Hepatocyte (in vitro differentiated cells): ENCODE results near the gene ZMYM5. TPM values are rescaled to one million over a fixed set of nuclear protein-coding genes. Genes with fewer than 3 reads are reported as not detected.
A peak's percentile ranks its signal among the peaks of the same experiment; 100 is the strongest.
"Not testable (repeated sequence)": the region's sequence is repeated elsewhere in the genome, so short reads cannot be mapped to it uniquely, and the experiment has no call there.

ENCODE experiments used
- DNase-seq: peaks from one replicate; pipeline ENCODE4 v3.0.0-alpha.2; 2016; ENCODE audit warnings: low spot score
- H2AFZ ChIP-seq: fragments of 200-600 bp; sonication (generic); 2 replicates; pipeline ENCODE4 v1.6.0; 2016; ENCODE audit warnings: antibody characterized with exemption, mild to moderate bottlenecking
- H3K27ac ChIP-seq: fragments of 200-600 bp; sonication (generic); 2 replicates; pipeline ENCODE4 v1.5.1; 2016; ENCODE audit warnings: mild to moderate bottlenecking
- H3K27me3 ChIP-seq: fragments of 200-600 bp; sonication (generic); 2 replicates; pipeline ENCODE4 v1.6.1; 2016
- H3K36me3 ChIP-seq: fragments of 200-600 bp; sonication (generic); replicated peaks from 2 replicates; pipeline ENCODE4 v1.5.1; 2016; ENCODE audit warnings: low read depth; ENCODE audit not compliant: insufficient read depth
- H3K4me1 ChIP-seq: fragments of 200-600 bp; sonication (generic); 2 replicates; pipeline ENCODE4 v1.5.1; 2016; ENCODE audit warnings: mild to moderate bottlenecking, moderate library complexity; ENCODE audit not compliant: insufficient read depth
- H3K4me2 ChIP-seq: fragments of 200-600 bp; sonication (generic); 2 replicates; pipeline ENCODE4 v1.6.0; 2016
- H3K4me3 ChIP-seq: fragments of 200-600 bp; sonication (generic); 2 replicates; pipeline ENCODE4 v1.5.1; 2016; ENCODE audit warnings: mild to moderate bottlenecking
- H3K79me2 ChIP-seq: fragments of 200-600 bp; sonication (generic); 2 replicates; pipeline ENCODE4 v1.6.0; 2017; ENCODE audit warnings: mild to moderate bottlenecking
- H3K9me2 ChIP-seq: fragments of 200-600 bp; sonication (generic); replicated peaks from 2 replicates; pipeline ENCODE4 v1.6.0; 2017; ENCODE audit warnings: mild to moderate bottlenecking; ENCODE audit not compliant: insufficient read depth
- H3K9me3 ChIP-seq: fragments of 200-600 bp; sonication (generic); 2 replicates; pipeline ENCODE4 v1.5.1; 2016; ENCODE audit warnings: low read depth, mild to moderate bottlenecking
- H4K20me1 ChIP-seq: fragments of 200-600 bp; sonication (generic); 2 replicates; pipeline ENCODE4 v1.6.0; 2016; ENCODE audit warnings: mild to moderate bottlenecking; ENCODE audit not compliant: insufficient read depth, poor library complexity, severe bottlenecking
- CTCF ChIP-seq: fragments of 200-600 bp; sonication (generic); IDR thresholded peaks from 2 replicates; pipeline ENCODE4 v1.5.1; 2016; ENCODE audit warnings: antibody characterized with exemption, mild to moderate bottlenecking; ENCODE audit not compliant: poor library complexity
- EZH2 ChIP-seq: fragments of 200-600 bp; sonication (generic); IDR thresholded peaks from 2 replicates; pipeline ENCODE4 v1.6.1; 2016; ENCODE audit warnings: antibody characterized with exemption, mild to moderate bottlenecking, borderline replicate concordance
- EZH2phosphoT487 ChIP-seq: fragments of 200-600 bp; sonication (generic); IDR thresholded peaks from one replicate; pipeline ENCODE4 v1.6.1; 2018; ENCODE audit warnings: antibody characterized with exemption, mild to moderate bottlenecking, low read depth, moderate library complexity; ENCODE audit not compliant: unreplicated experiment, severe bottlenecking
- WGBS: methylation state at CpG from one replicate; pipeline ENCODE4 v1.1.6; 2016; ENCODE audit warnings: low lambda C conversion rate; ENCODE audit errors: missing lambda C conversion rate; 5-methylcytosine and 5-hydroxymethylcytosine counted together
- polyA plus RNA-seq: library from polyadenylated mRNA; unstranded; fragments of >200 nt; fragmentation: Nextera tagmentation; extraction: Ambion mirVana; gene quantifications from 2 replicates; pipeline ENCODE4 v1.2.1, GENCODE V29; 2016
- total RNA-seq: library from RNA; depleted of rRNA; stranded (reverse); fragments of >200 nt; gene quantifications from 2 replicates; pipeline ENCODE4 v1.2.3, GENCODE V29; 2014

The ZMYM5 gene
- total and polyA plus RNA-seq, 2 experiments from 2014 or later = 14.7 to 17.1 TPM

DNA sequence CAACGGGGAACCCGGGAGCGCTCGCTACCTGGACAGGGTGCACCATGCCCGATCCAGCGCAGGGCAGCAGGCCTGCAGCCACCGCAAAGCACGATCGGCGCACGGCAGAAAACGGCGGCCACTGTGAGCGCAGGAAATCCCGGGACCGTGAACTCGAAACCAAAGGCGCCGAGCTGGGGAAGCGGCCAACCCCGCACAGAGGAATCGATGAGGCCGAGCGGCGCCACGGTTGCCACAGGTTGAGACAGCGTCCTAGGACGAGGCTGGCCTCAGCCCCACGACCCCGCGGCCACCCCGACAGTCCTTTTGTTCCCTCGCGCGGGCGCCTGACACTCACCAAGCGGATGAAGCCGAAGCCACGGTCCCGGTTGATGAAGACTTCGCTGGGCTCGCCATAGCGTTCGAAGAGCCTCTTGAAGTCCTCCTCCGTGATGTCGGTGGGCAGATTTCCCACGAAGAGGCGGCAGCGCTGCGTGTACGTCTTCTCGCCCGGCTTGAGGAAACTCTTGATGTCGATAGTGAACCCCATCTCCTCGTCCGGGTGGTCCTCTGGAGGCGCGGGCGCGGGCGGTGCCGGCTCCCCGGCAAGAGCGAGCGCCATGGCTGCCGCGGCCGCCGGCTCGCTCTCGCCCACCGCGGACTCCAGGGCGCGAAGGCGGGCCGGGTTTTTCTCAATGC, 81.3 kb downstream of the ZMYM5 start:
- peaks cover 10% of the 10 kb centered on the region for H3K4me1 ChIP-seq
- 1% methylated on average over 77 of the region's 77 CpGs for WGBS
- no peaks in the 10 kb centered on the region for H3K36me3 ChIP-seq
- peak overlapping the region; percentile 94 for H3K27ac ChIP-seq
- no peaks in the 10 kb centered on the region for H3K9me2 ChIP-seq
- H2AFZ ChIP-seq = peak overlapping the region; percentile 22
- H3K9me3 ChIP-seq = no peaks in the 10 kb centered on the region
- TF ChIP-seq CTCF (peak; percentile 3), EZH2phosphoT487 (no peak), EZH2 (no peak)
- H3K4me2 ChIP-seq = peak overlapping the region; percentile 88
- H3K27me3 ChIP-seq = no peaks in the 10 kb centered on the region
- peaks cover 19% of the 10 kb centered on the region for H4K20me1 ChIP-seq
- peaks cover 28% of the 10 kb centered on the region for H3K79me2 ChIP-seq
- peak overlapping the region; percentile 54 for H3K4me3 ChIP-seq
- peak; percentile 66 for DNase-seq

DNA sequence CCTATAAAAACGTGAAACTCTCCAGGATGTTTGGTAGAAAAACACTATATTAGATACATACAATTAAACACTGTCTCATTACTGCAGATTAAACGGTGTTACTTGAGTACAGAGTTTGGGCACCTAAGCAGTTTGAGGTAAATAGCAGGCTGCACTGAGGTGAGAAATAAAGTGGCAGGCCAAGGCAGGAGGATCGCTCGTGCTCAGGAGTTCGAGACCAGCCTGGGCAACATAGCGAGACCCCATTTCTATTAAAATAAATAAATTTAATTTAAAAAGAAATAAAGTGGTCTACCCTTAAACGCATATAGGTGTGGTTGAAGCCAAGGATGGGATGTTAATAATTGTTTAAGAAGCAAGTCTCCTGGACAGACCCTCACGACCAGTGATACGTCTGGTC, 81.9 kb downstream of the ZMYM5 start:
- Histone ChIP-seq H3K79me2 (peaks cover 34% of the 10 kb centered on the region), H3K4me1 (peaks cover 10% of the 10 kb centered on the region), H3K4me2 (peak overlapping the region; percentile 88), H2AFZ (peak overlapping the region; percentile 22), H3K4me3 (peak overlapping the region; percentile 54), H3K9me2 (no peaks in the 10 kb centered on the region), H3K27me3 (no peaks in the 10 kb centered on the region), H3K27ac (peak overlapping the region; percentile 94), H3K36me3 (no peaks in the 10 kb centered on the region), H3K9me3 (no peaks in the 10 kb centered on the region), H4K20me1 (peaks cover 22% of the 10 kb centered on the region)
- no peak for DNase-seq
- no peak for TF ChIP-seq EZH2phosphoT487
- no peak for TF ChIP-seq CTCF
- no peak for TF ChIP-seq EZH2
- WGBS = 16% methylated on average over 9 of the region's 9 CpGs

GRCh38 chr13:19780753-19781418, 82.6 kb downstream of the ZMYM5 start:
- Histone ChIP-seq H4K20me1 (peaks cover 29% of the 10 kb centered on the region), H3K79me2 (peaks cover 41% of the 10 kb centered on the region), H3K27ac (peak overlapping the region; percentile 94), H3K4me3 (peak overlapping the region; percentile 54), H3K4me2 (peak overlapping the region; percentile 88), H3K4me1 (peaks cover 10% of the 10 kb centered on the region)
- H3K36me3 ChIP-seq, H3K9me3 ChIP-seq, H3K9me2 ChIP-seq, H3K27me3 ChIP-seq, H2AFZ ChIP-seq, DNase-seq: not testable (repeated sequence)
- WGBS = 78% methylated on average over 22 of the region's 22 CpGs

Other genes starting within 250 kb of the ZMYM5 start
- 17.5 and 21.6 TPM in 2 replicates for gene MPHOSPH8, start 230.0 kb downstream of the ZMYM5 start, total RNA-seq
- 12.8 and 14.5 TPM in 2 replicates for gene MPHOSPH8, start 230.0 kb downstream of the ZMYM5 start, polyA plus RNA-seq
- gene PSPC1, start 80.7 kb downstream of the ZMYM5 start, total RNA-seq = 56.7 and 62.6 TPM in 2 replicates
- gene PSPC1, start 80.7 kb downstream of the ZMYM5 start, polyA plus RNA-seq = 26.5 and 30.7 TPM in 2 replicates
- gene ZMYM2, start 95.1 kb upstream of the ZMYM5 start, total RNA-seq = 86.1 and 91.1 TPM in 2 replicates
- 25.2 and 29.8 TPM in 2 replicates for gene ZMYM2, start 95.1 kb upstream of the ZMYM5 start, polyA plus RNA-seq